ENCODE data around the gene RELN. TPM values are rescaled to one million over a fixed set of nuclear protein-coding genes. Genes with fewer than 3 reads are reported as not detected.

RELN gene
- polyA plus RNA-seq, 1 donor, result 2.1 TPM

DNA sequence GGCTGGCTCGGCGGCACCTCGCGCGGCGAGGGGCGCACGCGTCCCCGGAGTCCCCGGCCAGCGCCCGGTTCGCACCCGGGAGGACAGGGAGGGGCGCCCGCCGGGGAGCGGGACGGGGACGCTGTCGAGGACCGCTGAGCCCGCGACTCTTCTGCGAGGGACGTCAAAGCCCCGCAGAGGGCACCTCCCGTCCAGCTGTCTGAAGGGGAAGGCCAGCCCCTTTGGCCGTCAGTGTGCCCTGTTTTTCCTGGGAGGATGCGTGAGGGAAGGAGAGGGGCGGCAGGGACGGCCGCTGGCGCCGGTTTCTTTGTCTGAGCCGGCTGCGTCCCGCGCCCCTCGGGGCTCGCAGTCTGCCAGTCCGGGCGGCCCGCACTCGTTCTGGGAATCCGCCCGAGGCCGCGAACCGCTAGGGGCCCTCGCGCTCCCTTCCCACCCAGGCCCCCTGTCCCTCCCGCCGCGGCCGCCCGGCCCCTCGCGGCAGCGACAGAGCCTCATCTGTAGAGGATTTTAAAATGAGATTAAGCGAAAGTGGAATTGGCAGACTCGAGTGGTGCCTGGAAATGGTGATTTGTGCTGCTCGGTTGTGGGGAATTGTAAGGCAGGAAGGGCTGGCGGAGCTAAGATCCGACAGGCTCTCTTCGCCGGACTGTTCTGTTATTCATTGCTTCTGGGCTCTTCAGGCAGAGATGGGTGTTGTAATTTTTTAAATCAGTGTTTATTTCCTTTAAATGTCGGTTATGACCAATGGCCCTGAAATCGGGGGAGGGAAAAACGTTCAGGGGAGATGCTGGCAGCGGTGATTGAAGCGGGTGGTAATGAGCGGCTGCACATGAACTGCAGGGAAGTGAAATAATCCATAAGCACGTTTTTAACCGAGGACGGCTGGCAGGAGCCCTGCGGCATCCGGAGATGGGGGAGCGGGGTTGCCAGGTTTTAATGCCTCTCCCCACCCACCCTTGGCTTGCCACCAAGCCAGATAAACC is 618 bp upstream of the RELN start:
- DNase-seq, result peak; percentile 11

DNA sequence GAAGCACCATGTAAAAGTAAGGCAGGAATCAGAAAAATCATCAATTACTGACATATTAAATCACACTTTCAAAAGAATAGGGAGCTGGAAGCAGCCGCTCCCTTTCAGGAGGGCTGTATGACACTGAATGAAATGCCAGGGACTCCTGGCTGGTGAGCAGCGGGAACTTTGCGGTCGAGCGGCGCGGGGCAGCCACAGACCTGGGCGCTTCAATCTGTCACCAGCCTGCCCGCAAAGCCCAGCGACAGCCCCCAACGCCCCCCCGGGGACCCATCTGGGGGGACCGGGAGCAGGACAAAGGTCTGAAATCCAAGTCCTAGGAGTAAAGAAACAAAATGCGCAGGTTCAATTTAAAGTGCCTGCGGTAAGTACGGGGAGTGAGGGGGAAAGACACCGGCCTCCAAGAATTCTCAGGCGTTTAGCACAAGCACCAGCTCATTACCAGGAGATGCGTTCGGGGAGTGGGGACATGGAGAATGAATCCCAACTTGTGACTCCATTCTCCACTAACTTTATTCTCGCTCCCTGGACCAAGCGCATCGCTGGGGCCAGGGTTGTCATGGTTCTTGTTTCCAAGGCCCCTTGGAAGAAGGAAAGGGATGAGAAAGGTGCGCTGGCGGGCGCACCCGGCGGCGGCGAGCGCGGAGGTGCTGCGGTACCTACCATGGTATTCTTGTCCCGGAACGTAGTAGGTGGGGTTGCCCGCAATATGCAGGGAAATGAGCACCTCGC is 824 bp downstream of the RELN start:
- no peak for DNase-seq

DNA sequence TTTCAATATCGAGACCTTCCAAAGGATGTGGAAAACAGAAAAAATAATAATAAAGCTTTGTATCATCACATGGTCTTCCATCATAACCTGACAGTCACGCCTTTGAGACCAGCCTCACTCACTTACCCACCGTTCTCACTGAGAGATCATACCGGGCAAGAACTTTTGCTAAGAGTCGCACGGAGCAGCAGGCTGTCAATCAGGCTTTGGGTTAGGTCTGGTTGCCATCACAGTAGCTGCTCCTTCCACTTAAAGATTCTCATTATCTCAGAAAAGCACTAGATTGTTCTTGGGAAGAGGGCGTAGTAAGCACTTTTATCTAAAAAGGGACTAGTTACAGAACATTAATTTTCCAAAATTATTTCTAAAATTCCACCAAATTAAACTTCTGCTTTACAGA is 2.0 kb downstream of the RELN start:
- no peak for DNase-seq

DNA sequence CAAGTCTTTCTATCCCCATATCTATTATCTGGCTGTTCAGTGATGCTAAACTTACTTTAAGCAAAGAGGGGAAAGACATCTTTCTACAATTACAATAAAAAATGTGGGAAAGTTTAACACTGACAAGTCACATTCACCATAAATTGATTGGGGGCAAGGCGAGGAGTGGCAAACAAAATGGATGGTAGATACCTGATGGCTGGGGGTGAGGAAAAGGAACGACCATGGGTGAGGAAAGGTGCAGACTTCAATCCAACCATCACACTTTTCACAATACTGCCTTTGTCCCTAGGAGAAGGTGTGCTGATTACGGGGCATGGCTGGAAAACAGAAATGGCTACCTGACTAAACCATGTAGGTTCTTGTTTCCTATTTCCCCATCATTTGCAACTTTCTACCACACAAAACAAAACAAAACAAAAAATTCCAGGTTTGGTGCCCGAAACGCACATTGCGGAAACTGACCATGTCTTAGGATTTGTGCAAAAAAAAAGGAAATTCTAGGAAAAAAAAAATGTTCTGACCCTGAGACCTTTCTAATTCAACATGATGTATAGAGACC is 3.8 kb downstream of the RELN start:
- DNase-seq, result no peak

DNA sequence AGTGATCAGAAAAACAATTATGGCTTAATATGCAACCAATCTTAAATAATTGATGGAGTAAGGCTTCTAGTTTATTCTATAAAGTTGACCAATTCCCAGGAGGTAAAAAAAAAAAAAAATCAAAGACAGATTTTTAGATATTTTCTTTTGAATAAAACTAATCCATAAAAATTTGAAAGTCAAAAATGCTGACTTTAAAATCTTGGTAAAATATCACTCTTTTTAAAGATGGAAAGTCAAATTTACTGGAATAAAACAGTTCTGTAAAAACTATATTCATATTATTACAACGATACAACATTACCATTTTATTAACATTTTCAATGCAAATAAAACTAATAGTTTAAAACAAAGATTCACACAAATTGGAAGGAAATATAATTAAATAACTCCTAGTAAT is 5.4 kb downstream of the RELN start:
- no peak for DNase-seq

DNA sequence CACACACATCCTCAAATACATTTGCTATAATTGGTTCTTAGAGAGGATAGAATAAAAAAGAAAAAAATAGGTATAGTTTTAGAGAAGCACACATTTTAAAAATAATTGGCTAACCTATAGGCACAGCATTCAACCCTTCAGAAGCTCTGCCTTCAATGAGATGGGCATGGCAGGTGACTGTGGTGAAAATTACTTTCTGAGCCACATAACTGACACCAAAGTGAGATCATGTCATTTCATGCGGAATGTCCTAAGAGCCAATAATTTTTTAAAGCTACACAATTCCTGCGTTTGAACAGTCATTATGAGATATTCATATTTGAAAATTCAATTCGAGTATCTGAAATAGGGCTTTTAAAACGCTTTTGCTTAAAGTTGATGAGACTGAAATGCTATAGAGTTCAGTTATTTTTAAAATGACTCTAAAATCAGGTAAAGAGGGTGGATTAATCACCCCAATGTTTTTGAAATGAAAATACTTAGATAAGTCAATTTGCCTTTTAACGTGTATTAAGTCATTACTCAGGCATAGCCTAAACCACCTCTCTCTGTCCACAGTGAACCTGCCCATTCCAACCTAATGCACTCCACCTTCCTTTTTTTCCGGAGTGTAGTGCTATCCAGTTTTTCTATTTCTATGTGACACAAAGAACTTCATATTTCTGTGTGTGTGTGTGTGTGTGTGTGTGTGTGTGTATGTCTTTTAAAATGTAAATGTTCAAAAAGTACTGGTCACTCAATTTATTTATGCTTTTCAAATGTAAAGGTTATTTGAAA is 6.1 kb downstream of the RELN start:
- DNase-seq, result no peak

DNA sequence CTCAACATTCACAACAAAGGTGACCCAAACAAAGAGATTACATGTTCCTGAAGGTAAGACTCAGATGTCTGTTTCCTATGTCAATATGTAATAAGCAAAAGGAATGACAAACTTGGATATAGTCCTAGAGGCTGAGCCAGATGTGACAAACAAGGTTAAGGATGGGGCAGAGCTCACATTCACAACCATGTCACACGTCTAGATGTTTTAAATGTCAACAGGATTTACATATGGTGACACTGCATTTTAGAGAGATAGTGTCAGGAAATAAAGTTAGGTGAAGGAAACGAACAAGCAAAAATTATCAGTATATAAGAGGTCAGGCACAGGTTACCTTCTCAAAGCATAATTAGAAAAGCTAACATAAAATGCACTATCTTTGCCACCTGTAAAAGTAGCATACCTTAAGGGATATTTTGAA is 8.4 kb downstream of the RELN start:
- DNase-seq, result no peak

DNA sequence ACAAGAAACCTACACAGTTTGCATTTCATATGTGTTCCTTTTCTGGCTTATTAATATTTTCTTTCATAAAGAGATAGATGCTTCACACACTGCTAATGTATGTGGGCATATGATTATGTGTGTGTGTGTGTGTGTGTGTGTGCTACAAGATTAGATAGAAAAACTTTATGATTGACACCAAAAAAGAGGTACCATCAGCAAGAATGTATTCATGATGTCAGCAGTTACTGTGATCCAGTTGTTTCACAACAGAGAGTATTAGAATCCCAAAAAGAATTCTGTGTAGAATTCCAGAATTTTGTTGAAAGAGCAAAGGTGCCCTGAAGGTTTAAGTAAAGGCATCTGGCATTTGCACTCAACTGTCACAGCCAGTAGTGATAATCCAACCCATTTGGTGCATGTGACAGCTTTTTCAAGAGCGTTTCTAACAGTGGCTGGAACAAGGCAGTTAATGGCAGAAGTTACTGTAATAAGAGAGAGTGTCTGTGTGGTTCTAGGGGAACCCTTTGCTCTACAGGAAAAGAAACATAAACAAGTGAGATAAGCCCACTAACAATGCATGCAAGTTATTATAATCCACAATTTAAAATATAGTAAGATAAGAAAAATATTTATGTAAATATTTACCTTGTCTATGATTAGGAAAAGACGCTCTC is 16.6 kb downstream of the RELN start:
- no peak for DNase-seq

DNA sequence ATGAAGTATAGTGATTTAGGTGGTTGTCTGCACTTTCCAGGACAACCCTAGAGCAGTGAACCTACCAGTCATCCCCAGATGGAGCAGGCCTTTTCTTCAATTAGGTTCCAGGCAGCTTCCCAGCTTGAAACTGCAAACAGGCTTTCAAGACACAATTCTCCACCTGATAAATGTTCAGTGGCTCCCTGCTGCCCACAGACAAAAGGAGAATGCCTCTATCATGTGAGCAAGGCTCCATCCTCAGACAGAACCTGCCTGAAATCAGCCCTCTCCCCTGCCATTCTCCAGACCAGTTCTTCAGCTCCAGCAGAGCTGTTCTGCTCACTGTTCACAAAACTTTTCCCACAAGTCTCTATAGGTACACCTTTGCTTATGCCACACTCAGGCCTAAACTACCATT is 22.1 kb downstream of the RELN start:
- no peak for DNase-seq

DNA sequence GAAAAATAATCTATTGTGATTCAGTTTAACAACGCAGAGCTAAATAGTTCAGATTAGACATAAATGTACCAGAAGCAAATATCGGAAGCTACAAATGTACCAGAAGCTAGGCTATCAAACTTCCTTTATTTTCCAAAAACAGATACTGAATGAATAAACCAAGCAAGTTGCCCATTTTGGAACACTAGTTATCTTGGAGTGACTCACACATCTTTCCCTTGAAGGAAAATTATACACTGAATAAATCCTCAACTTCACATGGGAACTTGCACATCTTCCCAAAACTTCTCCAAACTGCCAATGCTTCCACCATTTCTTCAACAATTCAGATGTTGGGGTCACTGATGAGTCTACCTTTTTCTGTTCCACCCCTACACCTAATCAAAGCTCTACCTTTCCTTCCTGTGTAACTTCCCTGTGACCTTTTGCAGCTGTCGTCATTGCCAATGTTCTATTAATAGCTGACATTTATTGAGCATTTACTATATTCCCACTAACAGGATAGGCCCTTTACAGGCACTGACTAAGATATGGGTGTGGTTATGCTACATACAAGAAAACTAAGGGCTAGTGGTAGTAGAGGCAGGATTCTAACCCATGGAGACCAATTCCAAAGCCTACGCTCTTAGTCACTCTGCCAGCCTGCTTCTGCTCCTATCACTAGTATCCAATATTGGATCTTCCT is 22.7 kb downstream of the RELN start:
- DNase-seq, result no peak

DNA sequence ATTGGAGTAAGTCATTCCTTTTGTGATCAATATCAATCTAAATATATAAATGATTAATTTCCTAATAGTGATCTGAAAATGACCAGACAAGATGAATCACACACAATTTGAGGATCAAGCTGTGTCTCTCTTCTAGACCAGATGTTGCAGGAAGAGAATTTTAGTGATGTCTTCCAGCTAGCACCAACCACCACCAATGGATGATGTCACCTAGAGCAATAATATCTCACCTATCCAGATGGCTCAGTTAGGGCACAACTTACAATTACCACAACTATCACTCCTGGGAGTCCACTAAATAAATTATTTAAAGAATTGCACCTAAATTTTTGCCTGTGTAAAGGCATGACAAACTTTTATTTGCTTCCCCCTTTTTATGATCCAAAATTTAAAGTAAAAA is 25.2 kb downstream of the RELN start:
- no peak for DNase-seq

DNA sequence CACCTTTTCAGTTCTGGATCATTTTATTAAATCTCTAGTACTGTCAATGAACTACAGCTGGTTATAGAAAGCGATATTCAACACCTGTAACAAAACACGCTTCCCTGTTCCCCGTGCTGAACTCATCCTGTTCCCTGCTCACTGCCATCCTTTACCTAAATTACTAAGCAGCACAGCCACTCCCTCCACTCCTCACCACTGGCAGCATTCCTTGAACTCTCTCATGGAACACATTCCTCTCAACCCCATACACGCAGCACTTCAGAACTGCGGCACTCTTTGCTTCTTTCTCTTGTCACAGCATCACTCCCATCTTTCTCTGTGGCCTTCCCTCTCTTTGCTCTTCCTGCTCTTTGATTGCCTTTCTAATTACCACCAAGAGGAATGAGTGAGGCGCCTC is 27.4 kb downstream of the RELN start:
- no peak for DNase-seq

DNA sequence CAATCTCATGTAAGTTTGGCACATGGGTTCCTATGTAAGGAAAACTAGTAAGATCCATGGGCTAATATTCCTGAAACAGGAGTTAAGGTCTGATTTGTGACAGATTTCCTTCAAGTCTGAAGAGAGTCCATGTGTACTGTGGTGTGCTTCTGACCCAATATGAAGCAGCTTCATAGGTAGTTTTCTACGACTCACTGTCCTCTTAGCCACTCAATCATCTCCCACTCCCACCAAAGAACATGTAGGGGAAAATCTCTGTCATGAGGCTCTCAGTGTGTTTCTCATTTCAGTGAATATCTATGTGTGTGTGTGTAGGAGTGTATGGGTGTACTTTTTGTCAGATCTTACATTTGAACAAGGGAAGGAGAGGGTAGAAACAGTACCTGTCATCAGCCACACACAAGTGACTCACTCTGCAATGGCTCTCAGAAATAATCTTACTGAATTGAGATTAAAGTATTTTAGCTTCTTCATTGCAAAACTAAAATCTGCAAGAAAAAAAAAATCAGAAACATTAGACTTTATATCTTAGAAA is 31.1 kb downstream of the RELN start:
- DNase-seq, result no peak

DNA sequence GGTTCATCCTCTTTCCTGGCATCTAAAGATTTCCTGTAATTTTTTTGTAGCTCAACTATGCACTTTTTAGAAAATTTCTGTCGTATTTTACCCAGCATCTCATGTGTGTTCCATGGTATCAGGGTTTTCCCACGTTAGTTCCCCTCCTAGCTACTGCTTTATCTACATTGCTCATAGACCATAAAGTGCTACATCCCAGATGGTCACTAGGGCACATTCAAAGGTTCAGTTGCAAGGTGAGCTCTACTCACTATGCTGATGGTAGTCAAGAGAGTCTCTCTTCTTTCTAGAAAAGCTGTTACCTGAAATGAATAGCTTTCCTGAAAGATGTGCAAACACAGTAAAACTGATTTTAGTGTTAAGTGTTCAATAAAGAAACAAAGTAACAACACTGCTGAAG is 33.5 kb downstream of the RELN start:
- no peak for DNase-seq

DNA sequence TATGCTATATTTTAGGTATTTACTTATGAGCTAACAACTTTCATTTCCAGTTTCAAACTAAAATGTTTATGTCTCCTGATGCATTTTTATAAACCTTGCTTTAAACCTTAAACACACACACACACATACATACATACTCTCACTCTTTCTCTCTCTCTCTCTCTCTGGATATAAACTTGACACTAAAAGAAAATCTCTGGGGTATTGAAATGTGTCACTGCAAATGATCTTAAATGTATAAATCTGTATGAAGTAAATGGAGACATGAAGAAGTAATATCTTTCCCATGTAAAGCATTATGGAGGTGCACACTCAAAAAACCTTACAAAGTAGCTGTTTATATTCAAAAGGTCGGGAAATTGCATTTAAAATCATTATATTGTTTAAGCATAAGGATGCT is 37.0 kb downstream of the RELN start:
- DNase-seq, result no peak

DNA sequence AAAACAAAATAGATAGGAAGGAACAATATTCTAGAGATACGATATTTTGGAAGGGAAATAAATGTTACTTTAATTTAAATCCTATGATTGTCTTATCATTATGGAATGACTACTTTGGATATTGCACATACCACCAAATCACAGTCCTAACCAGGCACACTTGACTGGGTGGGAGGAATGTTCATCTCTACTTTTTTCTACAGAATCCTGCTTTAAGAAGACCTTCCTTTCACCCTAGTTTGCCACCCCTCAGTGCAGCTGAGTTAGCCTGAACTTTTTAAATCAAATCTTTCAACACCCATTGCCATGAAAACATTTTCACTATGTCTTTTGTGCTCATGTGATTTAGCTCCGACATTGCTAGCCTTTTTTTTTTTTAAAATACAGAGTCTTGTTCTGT is 38.1 kb downstream of the RELN start:
- no peak for DNase-seq

DNA sequence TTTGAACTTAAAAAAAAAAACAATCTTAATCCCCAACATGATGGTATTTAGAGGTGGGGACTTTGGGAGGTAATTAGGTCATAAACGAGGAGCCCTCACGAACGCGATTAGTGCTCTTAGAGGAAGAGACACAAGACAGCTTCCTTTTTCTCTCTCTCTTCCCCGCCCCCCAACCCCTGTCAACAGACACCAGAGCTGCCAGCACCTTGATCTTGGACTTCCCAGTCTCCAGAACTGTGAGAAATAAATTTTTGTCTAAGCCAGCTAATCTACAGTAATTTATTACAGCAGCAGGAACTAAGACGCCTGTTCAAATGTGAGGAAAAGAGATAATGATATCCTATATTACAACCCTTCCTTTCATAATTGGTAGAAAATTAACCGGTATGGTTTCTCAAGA is 40.1 kb downstream of the RELN start:
- no peak for DNase-seq

DNA sequence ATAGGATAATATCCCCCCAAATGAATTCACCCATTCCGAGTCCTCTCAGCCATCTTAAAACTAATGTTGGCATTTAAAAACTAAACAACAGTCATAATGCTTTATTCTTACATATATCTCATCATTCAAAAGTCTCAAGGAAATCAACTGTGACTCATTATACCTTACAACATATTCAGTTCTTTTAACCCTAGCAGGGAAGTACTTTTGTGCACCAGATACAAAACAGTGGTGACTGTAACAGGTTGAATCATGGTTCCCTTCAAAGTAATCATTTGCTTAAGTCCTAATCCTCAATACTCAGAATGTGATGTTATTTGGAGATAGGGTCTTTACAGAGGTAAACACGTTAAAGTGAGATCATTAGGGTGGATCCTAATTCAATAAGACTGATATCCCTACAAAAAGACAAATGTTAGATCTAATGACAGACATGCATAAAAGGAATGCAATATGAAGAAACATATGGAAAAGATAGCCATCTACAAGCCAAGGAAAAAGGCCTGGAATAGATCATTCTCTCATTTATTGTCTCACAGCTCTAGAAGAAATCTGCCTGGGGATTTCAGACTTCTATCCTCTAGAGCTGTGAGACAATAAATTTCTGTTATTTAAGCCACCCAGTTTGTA is 42.3 kb downstream of the RELN start:
- no peak for DNase-seq

DNA sequence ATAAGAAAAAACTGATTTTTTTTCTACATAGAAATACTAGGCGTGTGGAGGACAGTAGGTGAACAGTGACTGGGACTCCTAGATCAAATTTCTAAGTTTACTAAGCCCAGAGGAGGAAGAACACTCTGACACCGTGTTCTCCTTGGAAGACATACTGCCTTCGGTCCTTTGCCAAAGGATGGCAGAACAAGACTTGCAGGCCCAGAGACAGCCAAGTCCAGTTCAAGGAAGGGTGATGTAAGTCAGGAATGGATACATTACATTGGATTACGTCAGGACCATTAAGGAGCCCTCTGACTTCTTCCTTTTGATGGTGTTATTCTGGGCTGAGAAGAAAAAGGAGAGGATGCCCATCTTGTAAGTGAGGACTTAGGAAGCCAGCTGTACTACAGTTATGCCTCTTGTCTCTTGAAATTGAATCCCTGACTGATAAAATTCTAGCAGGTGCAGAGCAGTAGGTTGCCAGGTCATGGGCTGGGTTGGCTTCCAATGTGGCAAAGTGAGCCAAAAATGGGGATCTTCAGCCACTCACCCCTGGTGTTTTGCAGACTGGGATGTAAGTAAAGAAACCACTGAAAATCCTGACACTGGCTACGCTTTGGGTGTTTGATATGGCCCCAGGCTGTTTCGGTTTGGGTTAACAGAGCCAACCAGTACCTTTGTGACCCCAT is 45.1 kb downstream of the RELN start:
- DNase-seq, result no peak

DNA sequence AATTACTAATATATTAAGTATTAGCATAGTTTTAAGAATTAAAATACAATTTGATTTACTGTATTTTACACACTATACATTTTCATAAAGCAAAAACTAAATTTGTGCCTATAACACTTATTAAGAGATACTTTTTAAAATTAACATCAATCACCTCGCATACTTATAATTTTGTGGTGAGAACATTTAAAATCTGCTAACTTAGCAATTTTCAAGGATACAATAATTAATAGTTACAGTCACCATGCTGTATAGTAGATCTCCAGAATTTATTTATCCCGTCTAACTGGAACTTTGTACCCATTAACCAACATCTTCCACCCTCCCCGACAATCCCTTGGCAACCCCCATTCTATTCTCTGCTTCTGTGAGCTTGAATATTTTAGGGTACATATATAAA is 47.5 kb downstream of the RELN start:
- DNase-seq, result no peak
